ENCODE data around the gene GNPTG. TPM values are rescaled to one million over a fixed set of nuclear protein-coding genes. Genes with fewer than 3 reads are reported as not detected.

Gene GNPTG
- total and polyA plus RNA-seq, 2 donors (not counting 3 experiments of a cell fraction or from before 2014, with no cell fraction given) = 51.6 to 109 TPM

- no peak overlapping the region for H3K4me3 ChIP-seq (replicated peaks in 1 of 3; ENCODE audit: insufficient read depth in 1 of 3, low read depth in 1 of 3, low read length in 3 of 3)
- no TSS peak for BruUV-seq (replicated peaks)
- ChIA-PET CTCF (no interaction called here), POLR2A (no interaction called here)
- no peaks in the 10 kb centered on the region for H3K9me1 ChIP-seq (replicated peaks; ENCODE audit: control insufficient read depth, extremely low read depth, insufficient read depth, low read length)
- DNase-seq (ENCODE audit: low read depth, low spot score) (no peak), FAIRE-seq (no peak)
- no peak overlapping the region for H3K27ac ChIP-seq (ENCODE audit: insufficient read depth, low read depth, low read length)
- no peak overlapping the region for H3K9ac ChIP-seq (replicated peaks; ENCODE audit: extremely low read depth, insufficient read depth, low read length)
- no peaks in the 10 kb centered on the region for H4K20me1 ChIP-seq (replicated peaks; ENCODE audit: control insufficient read depth, extremely low read depth, insufficient read depth, low read length)
- no peaks in the 10 kb centered on the region for H3K4me1 ChIP-seq (ENCODE audit: control insufficient read depth, extremely low read depth, insufficient read depth, low read length)
- intact Hi-C loops (cut with micrococcal nuclease) (no loop called here), dilution Hi-C loops (cut with MboI; ENCODE audit: extremely low pct_ligation_motif_present, low sequenced_read_pairs) (no loop called here)
- H2AFZ ChIP-seq (ENCODE audit: low read depth, low read length) = no peak overlapping the region
- peaks cover 0 to 30% of the 10 kb centered on the region in 2 experiments for H3K36me3 ChIP-seq (ENCODE audit: control insufficient read depth in 2 of 2, extremely low read depth in 1 of 2, insufficient read depth in 2 of 2, low read length in 2 of 2)
- TF ChIP-seq CTCF (IDR thresholded peaks at IDR 0.05; ENCODE audit: extremely low read depth in 1 of 2, insufficient read depth in 1 of 2, low read depth in 1 of 2, low read length in 2 of 2) (no peak), POLR2AphosphoS5 (IDR thresholded peaks at IDR 0.05; ENCODE audit: insufficient read depth, low read depth, low read length) (no peak), EZH2 (IDR thresholded peaks at IDR 0.05; ENCODE audit: borderline replicate concordance, low read depth, low read length, severe bottlenecking) (no peak), GATA2 (IDR thresholded peaks at IDR 0.05; ENCODE audit: insufficient read depth, insufficient read length, low read depth, low read length) (no peak), POLR2A (IDR thresholded peaks at IDR 0.05; ENCODE audit: low read depth, low read length) (no peak), MAX (IDR thresholded peaks at IDR 0.05; ENCODE audit: insufficient read depth, insufficient read length) (no peak), JUN (IDR thresholded peaks at IDR 0.05; ENCODE audit: borderline replicate concordance, insufficient read depth, insufficient read length, low read depth) (no peak), MYC (IDR thresholded peaks at IDR 0.05; ENCODE audit: low read depth, low read length) (no peak), FOS (IDR thresholded peaks at IDR 0.05; ENCODE audit: borderline replicate concordance, insufficient read depth, low read length) (no peak)
- no peak overlapping the region for H3K4me2 ChIP-seq (ENCODE audit: insufficient read depth, low read length)
- no peaks in the 10 kb centered on the region for H3K9me3 ChIP-seq (replicated peaks; ENCODE audit: control insufficient read depth, insufficient read depth, low read length)
- no peaks in the 10 kb centered on the region for H3K27me3 ChIP-seq (ENCODE audit: control insufficient read depth in 2 of 2, insufficient read depth in 2 of 2, low read length in 2 of 2)
- no peaks in the 10 kb centered on the region for H3K79me2 ChIP-seq (ENCODE audit: control insufficient read depth, insufficient read depth, low read length)
Observed at GRCh38 chr16:1394367-1394951, 42.7 kb downstream of the GNPTG start.
